CD14-positive monocyte (primary cell): ENCODE results near the gene KLK3. TPM values are rescaled to one million over a fixed set of nuclear protein-coding genes. Genes with fewer than 3 reads are reported as not detected.

Experiments
- DNase-seq, 3 donors: peaks; one replicate each; pipeline ENCODE4 v3.0.0-alpha.2; 2011 to 2022
- H2AFZ ChIP-seq: 2 replicates; pipeline ENCODE4 v1.6.0; 2012; ENCODE audit warnings: mild to moderate bottlenecking, low read depth, low read length, inconsistent platforms; ENCODE audit not compliant: insufficient read depth, poor library complexity, severe bottlenecking
- H3K27ac ChIP-seq, 2 donors: 1 replicate in 1 of 2; 2 replicates in 1 of 2; pipeline ENCODE4 v1.5.1; 2012 to 2013; ENCODE audit warnings: low read length in 2 of 2, control low read depth in 1 of 2, inconsistent platforms in 1 of 2, low read depth in 1 of 2, mild to moderate bottlenecking in 1 of 2
- H3K27me3 ChIP-seq, 2 donors: one replicate each; pipeline versions ENCODE4 v1.6.0 to v1.6.1; 2011 to 2013; ENCODE audit warnings: low read length in 2 of 2; ENCODE audit not compliant: control insufficient read depth in 2 of 2, insufficient read depth in 2 of 2
- H3K36me3 ChIP-seq, 2 donors: replicated peaks in 1 of 2; 1 replicate in 1 of 2; 2 replicates in 1 of 2; pipeline versions ENCODE4 v1.5.1 to v1.6.1; 2012 to 2013; ENCODE audit warnings: low read length in 2 of 2, control low read depth in 1 of 2, inconsistent platforms in 1 of 2, mild to moderate bottlenecking in 1 of 2; ENCODE audit not compliant: insufficient read depth in 2 of 2, control insufficient read depth in 1 of 2
- H3K4me1 ChIP-seq, 2 donors: 1 replicate in 1 of 2; 2 replicates in 1 of 2; pipeline versions ENCODE4 v1.5.1 to v1.6.1; 2012 to 2013; ENCODE audit warnings: low read length in 2 of 2, control low read depth in 1 of 2, inconsistent platforms in 1 of 2, mild to moderate bottlenecking in 1 of 2, moderate library complexity in 1 of 2; ENCODE audit not compliant: insufficient read depth in 2 of 2, control insufficient read depth in 1 of 2
- H3K4me2 ChIP-seq: replicated peaks from 2 replicates; pipeline ENCODE3; 2012; ENCODE audit warnings: low read length, moderate library complexity, mild to moderate bottlenecking; ENCODE audit not compliant: poor library complexity, severe bottlenecking; ENCODE audit errors: extremely low read depth
- H3K4me3 ChIP-seq, 3 experiments: fragments of 200-600 bp in 1 of 3; sonication (generic) in 1 of 3; replicated peaks in 1 of 3; 1 replicate in 2 of 3; 2 replicates in 1 of 3; pipeline ENCODE4 v1.5.1; 2011 to 2013; ENCODE audit warnings: low read length in 3 of 3, mild to moderate bottlenecking in 3 of 3, control low read depth in 2 of 3, low read depth in 2 of 3, inconsistent platforms in 1 of 3, moderate library complexity in 1 of 3
- H3K79me2 ChIP-seq: 2 replicates; pipeline ENCODE4 v1.6.0; 2012; ENCODE audit warnings: mild to moderate bottlenecking, control low read depth, inconsistent platforms, low read length, moderate library complexity; ENCODE audit not compliant: insufficient read depth
- H3K9ac ChIP-seq: 2 replicates; pipeline ENCODE4 v1.6.0; 2017; ENCODE audit warnings: low read length, mild to moderate bottlenecking; ENCODE audit not compliant: insufficient read depth, poor library complexity, severe bottlenecking
- H3K9me3 ChIP-seq, 2 donors: replicated peaks in 1 of 2; 1 replicate in 1 of 2; 2 replicates in 1 of 2; pipeline versions ENCODE4 v1.5.1 to v1.6.1; 2012 to 2013; ENCODE audit warnings: low read length in 2 of 2, control low read depth in 1 of 2; ENCODE audit not compliant: control insufficient read depth in 1 of 2, insufficient read depth in 1 of 2
- H4K20me1 ChIP-seq: 2 replicates; pipeline ENCODE4 v1.6.0; 2012; ENCODE audit warnings: mild to moderate bottlenecking, low read length, control low read depth, moderate library complexity; ENCODE audit not compliant: insufficient read depth
- H3K27ac Mint-ChIP-seq, 7 donors: one replicate each; pipeline ENCODE4 v1.8.0; 2020; ENCODE audit warnings: mild to moderate bottlenecking in 7 of 7, mixed read lengths in 7 of 7, moderate library complexity in 6 of 7, inconsistent platforms in 2 of 7
- H3K27me3 Mint-ChIP-seq, 3 donors: one replicate each; pipeline ENCODE4 v1.8.0; 2021 to 2022; ENCODE audit warnings: low read depth in 3 of 3, mild to moderate bottlenecking in 3 of 3, mixed read lengths in 3 of 3, moderate library complexity in 3 of 3, inconsistent platforms in 1 of 3
- H3K36me3 Mint-ChIP-seq, 2 donors: one replicate each; pipeline ENCODE4 v1.8.0; 2020; ENCODE audit warnings: mixed read lengths in 2 of 2, inconsistent platforms in 1 of 2, mild to moderate bottlenecking in 1 of 2
- H3K4me1 Mint-ChIP-seq: one replicate; pipeline ENCODE4 v1.8.0; 2020; ENCODE audit warnings: mild to moderate bottlenecking, mixed read lengths
- H3K4me3 Mint-ChIP-seq, 2 donors: one replicate each; pipeline ENCODE4 v1.8.0; 2020; ENCODE audit warnings: mild to moderate bottlenecking in 2 of 2, mixed read lengths in 2 of 2, moderate library complexity in 1 of 2
- H3K9me3 Mint-ChIP-seq, 7 donors: one replicate each; pipeline ENCODE4 v1.8.0; 2020 to 2022; ENCODE audit warnings: mixed read lengths in 7 of 7, mild to moderate bottlenecking in 6 of 7, moderate library complexity in 6 of 7, inconsistent platforms in 2 of 7
- CTCF ChIP-seq: fragments of 200-600 bp; IDR thresholded peaks from one replicate; pipeline ENCODE4 v1.8.0; 2022; ENCODE audit warnings: antibody characterized with exemption, mild to moderate bottlenecking
- WGBS: methylation state at CpG from one replicate; pipeline ENCODE4 v1.1.5; 2013; ENCODE audit warnings: missing lambda C conversion rate; ENCODE audit not compliant: insufficient coverage; 5-methylcytosine and 5-hydroxymethylcytosine counted together
- intact Hi-C, 2 donors: fragments of 100-400 bp; cut with micrococcal nuclease; formaldehyde crosslinking; loops; one replicate each; pipeline versions ENCODE4 v1.15.0 to v1.15.1; 2023
- polyA plus RNA-seq, 3 donors: library from polyadenylated mRNA; depleted of rRNA in 1 of 3; unstranded in 2 of 3; stranded (reverse) in 1 of 3; fragments of 300-500 nt in 2 of 3; fragments of >200 nt in 1 of 3; fragmentation: Illumina TruSeq in 2 of 3; gene quantifications; 1 replicate in 2 of 3; 2 replicates in 1 of 3; pipeline ENCODE4 v1.2.3, GENCODE V29; 2012 to 2021

Gene KLK3
- polyA plus RNA-seq, 3 donors = not detected

GRCh38 chr19:50844296-50844935 lies 10.3 kb upstream of the KLK3 start:
- no peaks in the 10 kb centered on the region for H3K27me3 ChIP-seq
- H4K20me1 ChIP-seq = no peaks in the 10 kb centered on the region
- H3K36me3 ChIP-seq = no peaks in the 10 kb centered on the region
- no peak overlapping the region for H3K27ac ChIP-seq
- Mint-ChIP-seq H3K4me1 (no peaks in the 10 kb centered on the region), H3K9me3 (peaks cover 4 to 12% (median 6%) of the 10 kb centered on the region in 7 donors), H3K27ac (no peak overlapping the region), H3K27me3 (peaks cover 13 to 32% (median 16%) of the 10 kb centered on the region in 3 donors), H3K4me3 (no peak overlapping the region), H3K36me3 (no peaks in the 10 kb centered on the region)
- no peak for TF ChIP-seq CTCF
- 65% methylated on average over 7 of the region's 8 CpGs for WGBS
- H3K9me3 ChIP-seq = no peaks in the 10 kb centered on the region
- H3K9ac ChIP-seq = no peak overlapping the region
- DNase-seq = no peak
- no peaks in the 10 kb centered on the region for H3K4me1 ChIP-seq
- intact Hi-C loops = no loop called here
- H3K79me2 ChIP-seq = no peaks in the 10 kb centered on the region
- no peak overlapping the region for H3K4me3 ChIP-seq
- H3K4me2 ChIP-seq = no peak overlapping the region
- no peak overlapping the region for H2AFZ ChIP-seq

- no peak overlapping the region for H3K4me2 ChIP-seq
- H3K79me2 ChIP-seq = no peaks in the 10 kb centered on the region
- H3K4me3 Mint-ChIP-seq = no peak overlapping the region
- no peaks in the 10 kb centered on the region for H3K4me1 Mint-ChIP-seq
- H2AFZ ChIP-seq = no peak overlapping the region
- WGBS = 76% methylated on average over 2 of the region's 3 CpGs
- no peak overlapping the region for H3K27ac ChIP-seq
- H3K9me3 Mint-ChIP-seq = no peaks in the 10 kb centered on the region
- H3K36me3 Mint-ChIP-seq = no peaks in the 10 kb centered on the region
- intact Hi-C loops = no loop called here
- DNase-seq = no peak
- no peak overlapping the region for H3K4me3 ChIP-seq
- no peaks in the 10 kb centered on the region for H3K9me3 ChIP-seq
- H3K9ac ChIP-seq = no peak overlapping the region
- H4K20me1 ChIP-seq = no peaks in the 10 kb centered on the region
- H3K4me1 ChIP-seq = no peaks in the 10 kb centered on the region
- H3K27ac Mint-ChIP-seq = no peak overlapping the region
- no peaks in the 10 kb centered on the region for H3K36me3 ChIP-seq
- no peak for TF ChIP-seq CTCF
- H3K27me3 Mint-ChIP-seq = peaks cover 5 to 31% (median 13%) of the 10 kb centered on the region in 3 donors
- peaks cover 0 to under 1% of the 10 kb centered on the region in 2 donors for H3K27me3 ChIP-seq
These were observed 4.0 kb upstream of the KLK3 start for GRCh38 chr19:50850738-50851137.
